Measurements from ENCODE around the gene KDM6A.
"Not testable (repeated sequence)": the region's sequence is repeated elsewhere in the genome, so short reads cannot be mapped to it uniquely, and the experiment has no call there.

Gene KDM6A

DNA sequence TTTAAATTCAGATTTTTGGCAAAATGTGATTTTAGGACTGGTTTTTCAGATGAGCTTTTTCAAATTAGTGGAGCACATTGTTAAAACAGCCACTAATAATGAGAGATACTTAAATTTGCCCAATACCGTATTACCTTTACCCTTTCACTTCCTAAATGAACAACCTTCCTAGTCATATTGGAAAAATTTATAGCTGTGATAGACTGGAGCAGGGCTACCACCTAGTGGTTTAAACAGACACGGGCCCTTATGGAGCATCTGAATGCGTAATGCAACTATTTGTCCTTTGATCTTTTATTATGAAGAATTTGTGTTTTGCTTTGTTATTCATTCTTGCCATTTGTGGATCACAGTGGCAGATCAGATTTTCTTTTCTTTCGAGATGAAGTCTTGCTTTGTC lies 72.7 kb downstream of the KDM6A start:
- in situ Hi-C loops (cut with MboI; ENCODE audit: low pct_unique_long_range_greater_than_20kb, low sequenced_read_pairs, unreplicated experiment) = no loop called here
- TF ChIP-seq, protein P1, sequence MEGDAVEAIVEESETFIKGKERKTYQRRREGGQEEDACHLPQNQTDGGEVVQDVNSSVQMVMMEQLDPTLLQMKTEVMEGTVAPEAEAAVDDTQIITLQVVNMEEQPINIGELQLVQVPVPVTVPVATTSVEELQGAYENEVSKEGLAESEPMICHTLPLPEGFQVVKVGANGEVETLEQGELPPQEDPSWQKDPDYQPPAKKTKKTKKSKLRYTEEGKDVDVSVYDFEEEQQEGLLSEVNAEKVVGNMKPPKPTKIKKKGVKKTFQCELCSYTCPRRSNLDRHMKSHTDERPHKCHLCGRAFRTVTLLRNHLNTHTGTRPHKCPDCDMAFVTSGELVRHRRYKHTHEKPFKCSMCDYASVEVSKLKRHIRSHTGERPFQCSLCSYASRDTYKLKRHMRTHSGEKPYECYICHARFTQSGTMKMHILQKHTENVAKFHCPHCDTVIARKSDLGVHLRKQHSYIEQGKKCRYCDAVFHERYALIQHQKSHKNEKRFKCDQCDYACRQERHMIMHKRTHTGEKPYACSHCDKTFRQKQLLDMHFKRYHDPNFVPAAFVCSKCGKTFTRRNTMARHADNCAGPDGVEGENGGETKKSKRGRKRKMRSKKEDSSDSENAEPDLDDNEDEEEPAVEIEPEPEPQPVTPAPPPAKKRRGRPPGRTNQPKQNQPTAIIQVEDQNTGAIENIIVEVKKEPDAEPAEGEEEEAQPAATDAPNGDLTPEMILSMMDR (IDR thresholded peaks at IDR 0.05; ENCODE audit: extremely low read depth, insufficient read depth, missing control alignments) = no peak
- no peak for DNase-seq (ENCODE audit: low spot score)

DNA sequence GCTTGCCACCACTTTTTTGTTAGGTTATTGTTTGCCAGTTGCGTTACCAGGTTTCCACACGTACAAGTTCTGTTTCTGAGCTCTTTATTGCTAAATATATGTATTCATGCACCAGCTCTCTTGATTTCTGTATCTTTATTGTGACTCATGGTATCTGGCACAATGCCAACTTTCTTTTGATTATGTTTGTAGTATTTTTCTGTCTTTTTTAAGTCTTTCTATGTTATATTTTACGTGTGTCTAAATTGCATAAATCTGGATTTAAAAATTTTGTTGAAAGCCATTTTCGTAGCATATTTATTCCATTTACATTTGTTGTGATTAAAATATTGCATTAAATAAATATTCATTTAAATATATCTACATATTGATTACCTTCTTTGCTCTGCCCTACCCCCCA lies 73.8 kb downstream of the KDM6A start:
- in situ Hi-C loops (cut with MboI; ENCODE audit: low pct_unique_long_range_greater_than_20kb, low sequenced_read_pairs, unreplicated experiment) = no loop called here
- TF ChIP-seq, protein P1 (IDR thresholded peaks at IDR 0.05; ENCODE audit: extremely low read depth, insufficient read depth, missing control alignments) = no peak
- no peak for DNase-seq (ENCODE audit: low spot score)

DNA sequence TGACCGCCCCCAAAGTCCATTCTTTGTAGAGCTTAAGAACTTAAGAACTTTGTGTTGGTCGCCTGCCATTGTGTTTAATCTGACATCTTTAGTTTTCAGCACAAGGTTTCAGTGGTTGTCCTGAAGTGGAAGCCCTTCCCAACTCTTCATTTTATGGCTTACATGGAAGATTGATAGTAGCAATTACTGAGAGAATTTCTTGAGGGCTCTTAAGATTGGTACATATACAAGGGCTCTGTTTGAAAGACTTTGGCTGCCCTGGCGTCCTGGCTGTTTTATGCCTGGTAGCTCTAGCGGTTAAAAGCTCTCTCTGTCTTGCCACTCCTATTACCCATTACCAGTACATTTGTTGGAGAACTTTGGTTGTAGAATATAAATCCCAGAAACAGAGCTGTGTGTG lies 75.0 kb downstream of the KDM6A start:
- DNase-seq (ENCODE audit: low spot score) = no peak
- in situ Hi-C loops (cut with MboI; ENCODE audit: low pct_unique_long_range_greater_than_20kb, low sequenced_read_pairs, unreplicated experiment) = no loop called here
- TF ChIP-seq, protein P1 (IDR thresholded peaks at IDR 0.05; ENCODE audit: extremely low read depth, insufficient read depth, missing control alignments) = no peak

DNA sequence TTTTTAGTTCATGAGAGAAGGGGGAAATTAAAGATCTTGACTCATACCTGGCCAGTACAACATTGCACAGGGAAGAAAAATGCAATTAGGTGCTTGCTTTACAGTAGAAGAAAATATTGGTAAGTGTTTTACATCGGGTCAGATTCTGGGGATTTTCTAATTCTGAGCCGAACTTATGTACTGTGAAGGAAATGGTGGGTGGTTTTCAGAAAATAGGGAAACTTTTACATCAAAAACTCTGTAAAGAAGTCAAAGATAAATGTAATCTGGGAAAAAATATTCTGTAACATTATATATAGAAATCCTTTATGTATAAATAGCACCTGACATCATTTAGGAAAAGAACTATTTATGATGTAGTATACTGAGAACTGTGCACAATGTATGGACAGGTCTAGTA lies 75.4 kb downstream of the KDM6A start:
- no peak for DNase-seq (ENCODE audit: low spot score)
- TF ChIP-seq, protein P1 (IDR thresholded peaks at IDR 0.05; ENCODE audit: extremely low read depth, insufficient read depth, missing control alignments) = no peak
- in situ Hi-C loops (cut with MboI; ENCODE audit: low pct_unique_long_range_greater_than_20kb, low sequenced_read_pairs, unreplicated experiment) = no loop called here

DNA sequence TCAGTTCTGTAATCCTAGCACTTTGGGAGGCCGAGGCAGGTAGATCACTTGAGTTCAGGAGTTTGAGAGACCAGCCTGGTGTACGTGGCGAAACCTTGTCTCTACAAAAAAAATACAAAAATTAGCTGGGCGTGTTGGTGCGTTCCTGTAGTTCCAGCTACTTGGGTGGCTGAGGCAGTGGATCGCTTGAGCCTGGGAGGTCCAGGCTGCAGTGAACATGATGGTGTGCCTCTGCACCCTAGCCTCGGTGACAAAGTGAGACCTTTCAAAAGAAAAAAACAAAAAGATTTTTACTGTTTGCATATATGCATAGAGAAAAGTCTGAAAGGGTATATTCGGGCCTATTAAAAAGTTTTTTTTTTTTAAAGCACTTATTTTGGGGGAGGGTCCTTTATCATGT lies 76.1 kb downstream of the KDM6A start:
- in situ Hi-C loops (cut with MboI; ENCODE audit: low pct_unique_long_range_greater_than_20kb, low sequenced_read_pairs, unreplicated experiment) = no loop called here
- TF ChIP-seq, protein P1 (IDR thresholded peaks at IDR 0.05; ENCODE audit: extremely low read depth, insufficient read depth, missing control alignments) = no peak
- no peak for DNase-seq (ENCODE audit: low spot score)

DNA sequence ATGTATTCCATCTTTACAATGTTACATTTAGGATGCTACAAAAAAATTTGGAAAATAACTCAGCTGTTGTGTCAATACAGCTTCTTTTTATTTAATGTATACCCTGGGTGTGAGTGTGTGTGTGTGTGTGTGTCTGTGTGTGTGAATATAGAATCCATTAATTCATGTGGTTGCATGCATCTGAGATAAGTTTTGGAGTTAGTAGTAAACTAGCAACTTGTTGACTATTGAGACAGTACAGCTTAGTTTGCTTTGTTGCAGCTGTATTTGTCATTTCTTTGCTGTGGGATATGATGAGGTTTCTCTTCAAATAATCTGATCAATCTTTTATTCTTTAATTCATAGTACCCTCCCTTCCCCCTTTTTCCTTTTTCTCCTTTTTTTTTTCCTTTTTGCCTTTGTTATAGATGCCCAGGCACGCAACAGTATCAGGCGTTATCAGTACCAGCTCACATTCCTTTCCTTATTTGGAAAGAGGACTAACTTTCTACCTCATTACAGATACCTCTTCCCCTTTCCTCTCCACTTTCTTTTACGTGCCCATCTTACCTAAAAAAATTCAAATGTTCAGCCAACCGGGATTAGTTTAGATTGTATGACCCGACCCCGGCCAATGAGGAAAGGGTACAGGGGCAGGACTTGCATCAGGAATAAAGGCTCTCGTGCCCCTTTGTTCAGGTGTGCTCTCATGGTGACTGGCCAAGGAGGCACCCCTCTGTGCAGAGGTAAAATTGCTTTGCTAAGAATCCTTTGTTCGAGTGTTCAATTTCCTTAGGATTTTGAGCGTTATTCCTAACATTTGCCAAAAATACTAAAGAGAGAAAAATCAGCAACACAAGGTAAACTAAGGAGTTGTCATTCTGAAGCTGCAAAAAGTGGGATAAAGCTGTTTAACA lies 77.7 kb downstream of the KDM6A start:
- DNase-seq (ENCODE audit: low spot score); in situ Hi-C loops (cut with MboI; ENCODE audit: low pct_unique_long_range_greater_than_20kb, low sequenced_read_pairs, unreplicated experiment): not testable (repeated sequence)

DNA sequence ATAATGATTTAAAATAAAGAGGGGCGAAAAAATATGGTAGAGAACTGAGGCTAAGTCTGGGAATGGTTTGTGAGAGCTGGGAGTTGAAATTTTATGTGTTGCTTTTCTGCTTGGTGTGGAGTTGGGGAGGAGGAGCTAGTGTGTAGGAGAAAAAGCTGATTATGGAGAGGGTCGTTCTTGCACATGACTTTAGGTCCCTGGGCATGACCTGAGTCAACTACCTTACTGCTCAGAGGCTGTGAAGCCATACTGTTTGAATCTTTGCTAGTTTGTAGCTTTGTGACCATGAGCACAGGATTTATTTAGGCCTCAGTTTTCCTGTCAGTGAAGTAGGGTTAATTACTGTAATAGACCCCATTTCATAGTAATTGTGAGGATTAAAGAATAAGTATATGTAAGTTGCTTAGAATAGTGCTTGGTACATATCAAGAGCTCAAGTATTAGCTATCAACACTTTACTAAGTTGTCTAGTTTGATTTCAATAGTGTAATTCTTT lies 78.6 kb downstream of the KDM6A start:
- TF ChIP-seq, protein P1 (IDR thresholded peaks at IDR 0.05; ENCODE audit: extremely low read depth, insufficient read depth, missing control alignments) = no peak
- DNase-seq (ENCODE audit: low spot score) = no peak
- in situ Hi-C loops (cut with MboI; ENCODE audit: low pct_unique_long_range_greater_than_20kb, low sequenced_read_pairs, unreplicated experiment) = no loop called here
